ENCODE data around the gene NUP98.

NUP98 gene

DNA sequence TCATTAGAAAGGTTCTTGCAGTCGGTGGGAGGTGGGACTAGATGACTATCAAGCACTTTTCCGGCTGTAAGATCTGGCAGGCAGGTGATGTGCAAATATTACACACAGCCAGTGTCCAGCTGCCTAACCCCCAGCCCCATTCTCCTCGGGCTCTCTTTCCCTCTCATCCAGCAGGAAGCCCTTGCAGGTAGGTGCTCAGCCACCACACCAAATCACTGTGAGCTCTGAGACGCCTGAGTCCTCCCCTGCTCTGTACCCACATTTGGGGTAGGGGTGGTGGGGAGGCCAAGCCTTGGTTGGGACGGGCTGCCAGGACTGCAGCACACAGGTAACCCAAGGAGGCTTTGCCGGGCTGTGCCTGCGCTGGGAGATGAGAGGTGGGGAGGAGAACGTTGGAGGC is 156.2 kb downstream of the NUP98 start:
- no peak for DNase-seq (ENCODE audit: low read depth)

DNA sequence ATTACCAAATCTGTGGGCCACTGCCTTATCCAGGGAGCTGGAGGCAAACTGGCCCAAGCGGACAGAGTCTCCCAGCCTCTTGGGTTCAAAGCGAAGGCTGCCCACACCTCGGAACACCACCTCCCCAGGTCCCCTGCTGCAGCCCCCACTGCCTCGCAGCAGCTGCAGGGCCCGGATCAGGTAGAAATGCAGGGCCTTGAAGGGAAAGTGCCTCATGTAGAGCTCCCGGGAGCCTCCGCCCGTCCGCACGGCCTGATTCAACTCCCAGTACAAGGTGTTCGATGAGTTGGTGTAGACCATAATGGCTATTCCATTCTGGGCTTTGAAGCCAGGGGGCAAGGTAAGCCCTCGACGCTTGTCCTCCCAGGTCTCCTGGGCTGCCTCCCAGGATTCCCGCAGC is 157.5 kb downstream of the NUP98 start:
- DNase-seq (ENCODE audit: low read depth) = no peak

DNA sequence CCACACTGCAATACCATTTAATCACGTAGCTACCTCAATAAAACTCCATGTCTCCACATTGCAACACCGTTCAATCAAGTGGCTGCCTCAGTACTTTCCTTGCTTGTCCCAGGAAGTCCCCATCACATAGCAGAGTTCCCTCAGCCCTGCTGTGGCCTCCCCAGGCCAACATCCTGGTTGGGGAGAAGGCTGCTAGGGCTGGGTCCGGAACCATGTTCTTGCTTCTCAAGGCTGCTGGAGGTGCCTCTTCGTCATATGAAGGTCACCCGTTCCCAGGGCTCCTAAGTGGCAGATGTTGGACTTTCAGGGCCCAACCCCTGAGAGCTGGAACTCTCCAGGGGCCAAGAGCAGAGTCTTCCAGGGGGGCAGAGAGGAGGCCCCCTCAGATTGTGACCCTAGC is 158.8 kb downstream of the NUP98 start:
- DNase-seq (ENCODE audit: low read depth) = no peak

DNA sequence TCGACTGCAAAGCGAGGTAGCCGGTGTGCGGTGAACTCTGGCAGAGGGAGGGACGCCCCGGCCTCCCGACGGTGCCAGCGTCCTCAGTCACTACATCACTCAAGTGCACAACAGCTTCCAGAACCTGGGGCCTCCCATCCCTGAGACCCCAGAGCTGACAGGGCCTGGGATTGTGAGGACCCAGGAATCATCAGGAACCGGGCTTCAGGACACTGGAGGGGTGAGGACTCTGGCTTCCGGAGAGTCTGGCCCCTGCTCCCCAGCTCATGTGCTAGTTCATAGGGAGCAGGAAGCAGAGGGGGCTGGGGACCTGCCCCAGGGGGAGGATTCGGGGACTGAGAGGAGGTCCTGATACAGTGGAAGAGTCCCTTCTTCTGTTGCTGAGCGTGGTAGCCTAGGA is 160.2 kb downstream of the NUP98 start:
- no peak for DNase-seq (ENCODE audit: low read depth)

DNA sequence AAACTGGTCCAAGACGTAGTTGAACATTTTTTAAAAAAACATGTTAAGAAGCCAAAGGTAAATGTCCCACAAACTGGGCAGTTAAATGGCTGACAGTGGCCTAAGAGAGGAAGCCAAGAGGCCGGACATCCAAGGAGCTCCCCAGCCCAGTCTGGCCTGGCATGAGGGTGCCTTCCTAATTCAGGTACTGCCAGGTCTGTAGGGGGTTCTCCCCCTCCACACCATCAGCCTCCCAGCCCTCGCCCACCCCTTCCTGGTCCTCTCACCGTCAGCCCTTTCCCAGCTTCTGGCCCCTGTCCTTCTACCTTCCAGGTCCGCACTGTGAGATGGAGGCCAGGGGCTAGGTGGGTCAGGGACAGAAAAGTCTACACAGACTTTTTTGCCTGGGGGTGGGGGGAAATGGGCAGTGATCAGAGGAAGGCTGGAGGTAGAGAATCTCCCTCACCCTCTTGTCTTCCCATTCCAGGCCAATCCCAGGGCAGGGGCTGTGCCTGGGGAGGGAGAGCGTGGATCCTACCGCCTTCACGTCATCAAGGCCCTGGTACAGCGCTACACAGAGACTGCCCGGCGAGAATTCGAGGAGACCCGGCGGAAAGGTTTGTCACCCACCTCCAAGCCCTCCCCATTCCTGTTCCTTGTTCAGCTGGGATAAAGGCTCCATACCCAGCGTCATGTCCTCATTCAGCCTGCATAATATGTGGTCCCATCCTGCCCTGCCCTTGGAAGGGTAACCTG is 161.5 kb downstream of the NUP98 start:
- DNase-seq (ENCODE audit: low read depth) = no peak

DNA sequence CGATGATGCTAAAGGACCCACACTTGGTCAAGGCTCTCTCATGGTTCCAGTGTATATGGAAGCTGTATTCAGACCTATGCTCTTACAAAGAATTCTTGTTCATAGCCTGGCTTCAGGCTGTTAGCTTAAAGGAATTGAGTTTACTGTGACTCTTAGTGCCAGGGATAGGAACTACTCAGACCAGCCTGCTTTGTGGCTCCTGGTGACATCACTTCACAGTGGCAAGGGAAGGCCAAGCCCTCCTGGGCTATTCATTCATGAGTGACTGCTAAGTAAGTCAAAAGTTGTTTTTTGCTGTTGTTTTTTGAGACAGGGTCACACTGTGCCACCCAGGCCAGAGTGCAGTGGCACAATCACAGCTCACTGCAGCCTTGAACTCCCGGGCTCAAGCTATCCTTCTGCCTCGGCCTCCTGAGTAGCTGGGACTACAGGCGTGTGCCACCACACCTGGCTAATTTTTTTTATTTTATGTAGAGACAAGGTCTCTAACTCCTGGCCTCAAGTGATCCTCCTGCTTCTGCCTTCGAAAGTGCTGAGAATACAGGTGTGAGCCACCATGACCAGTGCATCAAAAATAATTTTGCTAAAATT is 165.2 kb downstream of the NUP98 start:
- DNase-seq (ENCODE audit: low read depth) = no peak

DNA sequence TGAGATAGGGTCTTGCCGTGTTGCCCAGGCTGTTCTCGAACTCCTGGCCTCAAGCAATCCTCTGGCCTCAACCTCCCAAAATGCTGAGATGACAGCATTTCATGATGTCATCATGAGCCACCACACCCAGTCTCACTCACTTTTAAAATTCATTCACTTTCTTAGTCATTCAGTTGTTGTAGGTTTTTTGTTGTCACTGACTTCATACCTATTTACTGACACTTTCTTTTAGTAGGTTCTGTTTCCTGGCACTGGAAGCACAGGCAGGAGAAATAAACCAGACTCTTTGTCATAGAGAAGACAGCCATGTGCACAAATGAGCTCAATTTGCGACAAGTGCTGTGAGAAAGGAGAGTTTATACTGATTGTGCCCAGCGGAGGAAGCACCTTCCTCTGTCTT is 166.0 kb downstream of the NUP98 start:
- no peak for DNase-seq (ENCODE audit: low read depth)

DNA sequence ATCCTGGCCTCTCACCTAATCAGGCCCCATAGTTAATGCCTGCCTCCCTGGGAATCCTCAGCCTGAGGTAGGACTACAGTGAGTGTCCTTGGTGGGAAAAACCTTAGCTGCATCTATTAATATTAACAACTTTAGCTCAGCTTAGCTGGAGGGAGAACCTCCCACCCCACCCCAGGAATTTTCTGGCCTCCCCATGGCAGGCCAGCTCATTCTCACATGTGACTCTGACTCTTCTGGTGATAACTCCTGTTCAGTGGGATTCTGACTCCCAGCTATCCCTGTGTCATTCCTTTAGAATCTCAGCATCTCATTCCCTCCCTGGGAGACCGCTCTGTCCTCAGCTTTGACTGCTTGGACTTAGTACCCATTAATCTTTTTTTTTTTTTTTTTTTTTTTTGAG is 170.1 kb downstream of the NUP98 start:
- no peak for DNase-seq (ENCODE audit: low read depth)

DNA sequence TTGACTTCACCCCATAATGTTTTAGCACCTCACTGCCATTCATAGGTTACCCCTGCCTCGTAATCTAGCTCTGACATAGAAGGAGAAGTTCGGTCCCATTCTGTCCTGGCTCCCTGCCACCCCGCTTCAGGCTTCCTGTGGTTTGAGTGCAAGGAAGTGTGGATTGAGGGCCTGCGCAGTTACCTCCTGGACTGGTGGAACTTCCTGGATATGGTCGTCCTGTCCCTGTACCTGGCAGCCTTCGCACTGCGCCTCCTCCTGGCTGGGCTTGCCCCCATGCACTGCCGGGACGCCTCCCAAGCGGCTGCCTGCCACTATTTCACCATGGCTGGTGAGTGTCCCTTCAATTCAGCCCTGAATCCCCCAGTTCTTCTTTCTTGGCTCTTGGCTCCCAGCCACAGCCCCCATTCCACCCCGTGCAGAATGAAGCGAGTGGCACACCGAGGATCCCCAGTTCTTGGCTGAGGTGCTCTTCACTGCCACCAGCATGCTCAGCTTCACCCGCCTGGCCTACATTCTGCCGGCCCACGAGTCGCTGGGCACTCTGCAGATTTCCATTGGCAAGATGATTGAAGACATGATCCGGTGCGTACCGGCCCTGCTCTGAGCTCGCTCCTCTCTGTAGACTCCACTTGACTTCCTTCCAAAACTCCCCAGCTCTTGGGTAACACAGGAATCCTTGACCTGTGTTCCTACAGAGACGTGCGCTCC is 170.9 kb downstream of the NUP98 start:
- no peak for DNase-seq (ENCODE audit: low read depth)

All from activated gamma-delta T cell treated with anti-CD3 and anti-CD28 coated beads, Interleukin-2, amount 50 U/mL, for 16 hours (primary cell).